HG03064 (cell line): ENCODE measurements around the gene MMP14.
"Not testable (repeated sequence)": the region's sequence is repeated elsewhere in the genome, so short reads cannot be mapped to it uniquely, and the experiment has no call there.

Source experiments
- ATAC-seq: cut with Tn5 transposase; IDR thresholded peaks from one replicate; pipeline ENCODE4 v1.9.1; 2021; ENCODE audit warnings: low read depth; ENCODE audit not compliant: unreplicated experiment

MMP14 gene

DNA sequence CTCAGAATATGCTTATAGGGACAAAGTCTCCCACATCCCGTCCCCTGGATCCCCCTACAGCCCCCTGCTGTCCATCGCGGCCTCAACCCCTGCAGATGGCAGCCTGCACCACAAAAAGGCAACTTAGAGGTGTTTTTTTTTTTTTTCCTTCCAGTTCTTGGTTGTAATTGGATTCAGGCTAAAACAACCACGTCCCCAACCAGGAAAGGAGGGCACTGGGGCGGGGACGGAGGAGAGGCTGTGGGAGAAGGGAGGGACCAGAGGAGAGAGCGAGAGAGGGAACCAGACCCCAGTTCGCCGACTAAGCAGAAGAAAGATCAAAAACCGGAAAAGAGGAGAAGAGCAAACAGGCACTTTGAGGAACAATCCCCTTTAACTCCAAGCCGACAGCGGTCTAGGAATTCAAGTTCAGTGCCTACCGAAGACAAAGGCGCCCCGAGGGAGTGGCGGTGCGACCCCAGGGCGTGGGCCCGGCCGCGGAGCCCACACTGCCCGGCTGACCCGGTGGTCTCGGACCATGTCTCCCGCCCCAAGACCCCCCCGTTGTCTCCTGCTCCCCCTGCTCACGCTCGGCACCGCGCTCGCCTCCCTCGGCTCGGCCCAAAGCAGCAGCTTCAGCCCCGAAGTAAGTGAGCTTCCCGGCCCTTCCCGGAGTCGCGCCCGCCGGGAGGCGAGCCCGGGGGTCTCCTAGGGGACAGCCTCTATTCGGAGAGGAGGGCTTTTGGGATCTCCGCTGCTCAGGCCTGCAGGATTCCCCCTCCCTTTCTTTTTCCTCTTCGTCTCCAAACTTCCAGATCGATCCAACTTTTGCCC is at the start of gene MMP14:
Gene MMP14, plus strand, starts transcription at position 285 of the 813 bp plus-strand sequence. Its CDS starts 233 bp downstream, at position 518.
- no peak for ATAC-seq

GRCh38 chr14:22786685-22787084 is 49.7 kb upstream of the MMP14 start:
- ATAC-seq = no peak

DNA sequence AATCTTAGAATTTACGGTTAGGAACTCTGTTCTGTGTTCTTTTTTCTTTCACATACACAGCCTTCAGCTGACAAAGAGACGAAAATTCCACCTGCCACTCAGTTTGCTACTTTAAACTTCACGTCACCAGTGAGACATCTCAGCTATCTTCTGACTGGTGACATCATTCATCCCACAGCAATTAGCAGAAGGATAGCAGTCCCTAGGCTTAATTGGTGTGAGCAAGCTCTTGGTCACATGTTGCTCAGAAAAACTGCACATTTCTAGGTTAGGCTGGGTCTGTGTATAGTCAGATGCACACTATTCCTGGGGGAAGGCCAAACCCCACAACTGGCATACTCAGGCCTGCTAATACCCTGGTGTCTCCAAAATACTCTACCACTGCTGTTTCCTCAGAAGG is 45.1 kb upstream of the MMP14 start:
- ATAC-seq = no peak

DNA sequence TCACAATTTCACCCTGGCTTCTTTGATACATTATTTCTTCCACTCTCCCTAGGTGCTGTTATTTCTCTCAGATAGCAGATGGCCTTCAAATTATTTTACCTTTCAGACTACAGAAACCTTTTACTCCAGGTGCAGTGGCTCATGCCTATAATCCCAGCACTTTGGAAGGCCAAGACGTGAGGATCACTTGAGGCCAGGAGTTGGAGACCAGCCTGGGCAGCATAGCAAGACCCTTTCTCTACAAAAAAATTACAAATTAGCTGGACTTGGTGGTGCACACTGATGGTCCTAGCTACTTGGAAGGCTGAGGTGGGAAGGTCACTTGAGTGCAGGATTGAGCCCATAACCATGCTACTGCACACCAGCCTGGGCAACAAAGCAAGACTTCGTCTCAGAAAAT is 44.2 kb upstream of the MMP14 start:
- ATAC-seq = no peak

DNA sequence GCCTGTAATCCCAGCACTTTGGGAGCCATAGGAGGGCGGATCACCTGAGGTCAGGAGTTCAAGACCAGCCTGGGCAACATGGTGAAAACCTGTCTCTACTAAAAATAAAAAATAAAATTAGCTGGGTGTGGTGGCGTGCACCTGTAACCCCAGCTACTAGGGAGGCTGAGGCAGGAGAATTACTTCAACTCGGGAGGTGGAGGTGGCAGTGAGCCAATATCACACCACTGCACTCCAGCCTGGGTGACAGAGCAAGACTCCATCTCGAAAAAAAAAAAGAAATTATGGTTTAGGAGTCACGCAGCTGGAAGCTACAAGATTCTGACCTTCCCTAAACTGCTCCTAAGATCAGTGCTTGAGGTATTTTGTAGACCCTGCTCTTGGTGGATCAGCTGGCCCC is 42.8 kb upstream of the MMP14 start:
- ATAC-seq = not testable (repeated sequence)

DNA sequence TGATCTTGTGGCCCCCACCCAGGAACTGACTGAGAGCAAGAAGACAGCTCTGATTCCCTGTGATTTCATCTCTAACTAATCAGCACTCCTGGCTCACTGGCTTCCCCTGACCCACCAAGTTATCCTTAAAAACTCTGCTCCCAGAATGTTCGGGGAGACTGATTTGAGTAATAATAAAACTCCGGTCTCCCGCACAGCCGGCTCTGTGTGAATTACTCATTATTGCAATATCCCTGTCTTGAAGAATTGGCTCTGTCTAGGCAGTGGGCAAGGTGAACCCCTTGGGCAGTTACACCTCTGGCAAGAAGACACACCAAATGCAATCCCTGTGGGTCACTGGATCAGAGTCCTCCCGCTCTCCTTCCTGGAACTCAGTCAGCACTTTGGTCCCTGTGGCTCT is 42.4 kb upstream of the MMP14 start:
- ATAC-seq = no peak

GRCh38 chr14:22794551-22794951 is 41.8 kb upstream of the MMP14 start:
- no peak for ATAC-seq

GRCh38 chr14:22796087-22796707 is 40.2 kb upstream of the MMP14 start:
- no peak for ATAC-seq

DNA sequence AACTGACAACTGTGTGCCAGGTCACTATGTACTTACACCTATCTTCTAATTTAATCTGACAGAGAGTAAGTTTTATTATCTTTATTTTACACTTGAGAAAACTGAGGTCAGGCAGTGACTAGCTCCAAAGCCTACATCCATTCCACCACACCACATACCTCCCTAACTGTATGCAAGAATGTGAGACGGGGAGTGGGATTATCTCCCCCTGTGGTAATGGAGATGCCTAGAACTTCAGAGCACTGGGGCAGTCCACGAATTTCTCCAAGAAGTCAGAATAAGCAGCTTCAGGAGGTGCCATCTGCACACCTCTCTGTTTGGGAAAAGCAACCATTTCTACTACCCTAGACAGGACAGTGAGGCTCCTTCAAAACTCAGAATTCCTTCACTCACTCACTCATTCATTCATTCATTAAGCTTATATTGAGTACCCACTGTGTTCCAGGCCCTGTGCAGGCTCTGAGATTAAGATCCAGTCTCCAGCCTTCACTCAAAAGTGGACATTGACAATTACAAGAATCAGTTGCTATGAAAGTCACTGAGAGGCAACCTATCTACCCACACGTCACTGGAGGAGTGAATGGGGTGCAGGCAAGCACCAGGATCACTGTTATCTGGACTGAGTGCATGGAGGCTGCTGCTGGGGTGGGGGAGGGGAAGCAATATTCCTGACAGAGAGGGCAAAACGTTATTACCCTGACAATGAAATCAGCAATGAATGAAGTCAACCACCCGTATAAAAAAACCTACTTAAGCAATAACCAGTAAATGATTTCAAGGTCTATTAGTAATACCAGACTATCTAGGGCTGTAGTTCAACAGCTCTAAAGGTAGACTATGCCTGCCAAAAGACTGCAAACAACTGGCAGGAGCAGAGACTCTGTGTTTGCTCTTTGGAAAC is 39.1 kb upstream of the MMP14 start:
- no peak for ATAC-seq

- ATAC-seq = no peak
Measured at GRCh38 chr14:22798528-22798927, 37.9 kb upstream of the MMP14 start.

DNA sequence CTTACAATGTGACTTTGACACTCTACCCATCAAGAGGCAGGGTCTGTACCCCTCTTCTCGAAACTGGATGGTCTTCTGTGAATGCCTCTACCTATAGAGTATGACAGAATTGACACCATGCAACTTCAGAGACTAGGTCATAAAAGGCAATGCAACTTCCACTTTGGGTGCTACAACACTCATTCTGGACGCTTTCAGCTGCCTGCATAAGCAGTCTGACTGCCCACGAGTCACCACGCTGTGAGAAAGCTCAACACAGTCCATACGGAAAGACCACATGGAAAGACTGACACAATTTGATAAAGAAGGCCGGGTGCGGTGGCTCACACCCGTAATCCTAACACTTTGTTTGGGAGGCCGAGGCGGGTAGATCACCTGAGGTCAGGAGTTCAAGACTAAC is 36.0 kb upstream of the MMP14 start:
- no peak for ATAC-seq

- no peak for ATAC-seq
Measured at GRCh38 chr14:22801716-22802115, 34.7 kb upstream of the MMP14 start.

- ATAC-seq = no peak
Measured at GRCh38 chr14:22802860-22803686, 33.3 kb upstream of the MMP14 start.

DNA sequence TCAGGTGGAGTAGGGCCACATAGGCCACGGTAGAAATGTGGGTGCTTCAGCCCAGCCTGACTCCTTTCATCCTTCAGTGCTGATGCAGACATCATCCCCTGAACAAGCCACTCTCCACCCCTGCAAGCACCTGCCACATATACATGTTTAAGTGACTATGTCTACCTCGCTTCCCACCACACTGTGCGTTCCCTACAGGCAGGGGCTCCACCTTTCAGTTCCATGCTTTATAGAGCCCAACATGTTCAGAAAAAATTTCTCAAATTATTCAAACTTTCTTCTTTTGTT is 32.8 kb upstream of the MMP14 start:
- no peak for ATAC-seq

DNA sequence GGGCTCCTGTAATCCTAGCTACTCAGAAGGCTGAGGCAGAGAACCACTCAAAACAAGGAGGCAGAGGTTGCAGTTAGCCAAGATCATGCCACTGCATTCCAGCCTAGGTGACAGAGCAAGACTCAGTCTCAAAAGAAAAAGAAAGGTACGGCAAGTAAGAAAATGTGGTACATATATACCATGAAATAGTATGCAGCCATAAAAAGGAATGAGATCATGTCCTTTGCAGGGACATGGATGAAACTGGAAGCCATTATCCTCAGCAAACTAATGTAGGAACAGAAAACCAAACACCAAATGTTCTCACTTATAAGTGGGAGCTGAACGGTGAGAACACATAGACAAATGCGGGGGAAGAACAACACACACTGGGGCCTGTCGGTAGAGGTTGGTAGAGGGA is 31.1 kb upstream of the MMP14 start:
- ATAC-seq = not testable (repeated sequence)

GRCh38 chr14:22807432-22808087 is 28.8 kb upstream of the MMP14 start:
- ATAC-seq = no peak

- no peak for ATAC-seq
Measured at GRCh38 chr14:22808388-22809209, 27.8 kb upstream of the MMP14 start.

GRCh38 chr14:22811722-22812121 is 24.7 kb upstream of the MMP14 start:
- no peak for ATAC-seq

- ATAC-seq = no peak
Measured at GRCh38 chr14:22812744-22813143, 23.6 kb upstream of the MMP14 start.
